Measurements from ENCODE around the gene KRTAP19-5. TPM values are rescaled to one million over a fixed set of nuclear protein-coding genes. Genes with fewer than 3 reads are reported as not detected.

KRTAP19-5 gene
- total RNA-seq, 1 donor from 2014 or later, result not detected

Other genes with a start within 250 kb of the KRTAP19-5 start
- gene KRTAP24-1, start 219.2 kb downstream of the KRTAP19-5 start, total RNA-seq, result not detected in 2 replicates
- not detected in 2 replicates for gene KRTAP25-1, start 212.6 kb downstream of the KRTAP19-5 start, total RNA-seq
- not detected in 2 replicates for gene KRTAP26-1, start 181.8 kb downstream of the KRTAP19-5 start, total RNA-seq
- not detected in 2 replicates for gene KRTAP27-1, start 164.4 kb downstream of the KRTAP19-5 start, total RNA-seq
- not detected in 2 replicates for gene KRTAP23-1, start 153.5 kb downstream of the KRTAP19-5 start, total RNA-seq
- not detected in 2 replicates for gene KRTAP13-2, start 129.9 kb downstream of the KRTAP19-5 start, total RNA-seq
- not detected in 2 replicates for gene KRTAP13-1, start 106.1 kb downstream of the KRTAP19-5 start, total RNA-seq
- gene KRTAP13-3, start 76.2 kb downstream of the KRTAP19-5 start, total RNA-seq, result not detected in 2 replicates
- gene KRTAP13-4, start 71.9 kb downstream of the KRTAP19-5 start, total RNA-seq, result not detected in 2 replicates
- not detected in 2 replicates for gene KRTAP15-1, start 61.9 kb downstream of the KRTAP19-5 start, total RNA-seq
- not detected in 2 replicates for gene KRTAP19-1, start 21.8 kb downstream of the KRTAP19-5 start, total RNA-seq
- gene KRTAP19-2, start 14.7 kb downstream of the KRTAP19-5 start, total RNA-seq, result not detected in 2 replicates
- gene KRTAP19-3, start 10.1 kb downstream of the KRTAP19-5 start, total RNA-seq, result not detected in 2 replicates
- not detected in 2 replicates for gene KRTAP19-4, start 5.0 kb downstream of the KRTAP19-5 start, total RNA-seq
- not detected in 2 replicates for gene KRTAP19-6, start 39.7 kb upstream of the KRTAP19-5 start, total RNA-seq
- gene KRTAP19-7, start 59.2 kb upstream of the KRTAP19-5 start, total RNA-seq, result not detected in 2 replicates
- not detected in 2 replicates for gene KRTAP22-2, start 88.3 kb upstream of the KRTAP19-5 start, total RNA-seq
- not detected in 2 replicates for gene KRTAP6-3, start 90.3 kb upstream of the KRTAP19-5 start, total RNA-seq
- gene KRTAP6-2, start 96.8 kb upstream of the KRTAP19-5 start, total RNA-seq, result not detected in 2 replicates
- gene KRTAP22-1, start 98.9 kb upstream of the KRTAP19-5 start, total RNA-seq, result not detected in 2 replicates
- not detected in 2 replicates for gene KRTAP6-1, start 111.8 kb upstream of the KRTAP19-5 start, total RNA-seq
- not detected in 2 replicates for gene KRTAP20-1, start 114.3 kb upstream of the KRTAP19-5 start, total RNA-seq
- not detected in 2 replicates for gene KRTAP20-4, start 118.5 kb upstream of the KRTAP19-5 start, total RNA-seq
- gene KRTAP20-2, start 133.1 kb upstream of the KRTAP19-5 start, total RNA-seq, result not detected in 2 replicates
- gene KRTAP20-3, start 140.7 kb upstream of the KRTAP19-5 start, total RNA-seq, result not detected in 2 replicates
- not detected in 2 replicates for gene KRTAP21-3, start 216.6 kb upstream of the KRTAP19-5 start, total RNA-seq
- gene KRTAP21-2, start 245.1 kb upstream of the KRTAP19-5 start, total RNA-seq, result not detected in 2 replicates

All from osteocyte (in vitro differentiated cells).